HL-60 (cell line): ENCODE results near the gene XPR1.

Source experiments
- DNase-seq, 2 experiments: peaks; one replicate each; pipeline ENCODE4 v3.0.0-alpha.2; 2010 to 2020; ENCODE audit warnings: low read depth in 1 of 2, low spot score in 1 of 2
- H3K27ac ChIP-seq: fragments of 250-450 bp; sonication (Bioruptor Pico); replicated peaks from 2 replicates; pipeline ENCODE4 v1.5.1; 2020; ENCODE audit warnings: mild to moderate bottlenecking, moderate library complexity
- H3K27me3 ChIP-seq: fragments of 250-450 bp; sonication (Bioruptor Pico); 2 replicates; pipeline ENCODE4 v1.5.1; 2021; ENCODE audit warnings: mild to moderate bottlenecking, moderate library complexity; ENCODE audit not compliant: insufficient read depth, poor library complexity, severe bottlenecking
- H3K4me3 ChIP-seq: replicated peaks from 2 replicates; pipeline ENCODE4 v1.5.1; 2011; ENCODE audit warnings: mild to moderate bottlenecking, control low read depth, low read length; ENCODE audit not compliant: insufficient read depth
- CTCF ChIP-seq: IDR thresholded peaks from one replicate; pipeline ENCODE4 v1.5.1; 2011; ENCODE audit warnings: low read length, control low read depth, inconsistent platforms; ENCODE audit not compliant: insufficient read depth
- GABPA ChIP-seq: IDR thresholded peaks from 2 replicates; pipeline ENCODE4 v1.6.1; 2012; ENCODE audit warnings: low read depth
- POLR2AphosphoS5 ChIP-seq: IDR thresholded peaks from 2 replicates; pipeline ENCODE4 v1.6.1; 2012; ENCODE audit warnings: low read depth
- REST ChIP-seq: IDR thresholded peaks from 2 replicates; pipeline ENCODE4 v1.6.1; 2012; ENCODE audit warnings: low read depth; ENCODE audit not compliant: insufficient replicate concordance
- SPI1 ChIP-seq: IDR thresholded peaks from 2 replicates; pipeline ENCODE4 v1.6.1; 2012; ENCODE audit warnings: low read depth, mild to moderate bottlenecking, borderline replicate concordance

Gene XPR1

GRCh38 chr1:180639871-180640270, 8.0 kb downstream of the XPR1 start:
- no peak for DNase-seq
- Histone ChIP-seq H3K4me3 (no peak overlapping the region), H3K27me3 (no peaks in the 10 kb centered on the region), H3K27ac (no peak overlapping the region)
- no peak for TF ChIP-seq SPI1
- TF ChIP-seq GABPA = no peak
- no peak for TF ChIP-seq POLR2AphosphoS5
- no peak for TF ChIP-seq CTCF
- TF ChIP-seq REST = no peak

- H3K27ac ChIP-seq = no peak overlapping the region
- no peaks in the 10 kb centered on the region for H3K27me3 ChIP-seq
- TF ChIP-seq POLR2AphosphoS5 = no peak
- no peak for TF ChIP-seq GABPA
- TF ChIP-seq SPI1 = no peak
- no peak for TF ChIP-seq REST
- no peak for TF ChIP-seq CTCF
- DNase-seq = no peak
- H3K4me3 ChIP-seq = no peak overlapping the region
Measured at GRCh38 chr1:180640531-180640949, 8.7 kb downstream of the XPR1 start.

GRCh38 chr1:180641662-180642061, 9.8 kb downstream of the XPR1 start:
- Histone ChIP-seq H3K27ac (no peak overlapping the region), H3K4me3 (no peak overlapping the region), H3K27me3 (no peaks in the 10 kb centered on the region)
- DNase-seq = no peak
- TF ChIP-seq POLR2AphosphoS5 = no peak
- TF ChIP-seq REST = no peak
- TF ChIP-seq SPI1 = no peak
- TF ChIP-seq CTCF = no peak
- TF ChIP-seq GABPA = no peak
